Activated CD8-positive, alpha-beta memory T cell treated with anti-CD3 and anti-CD28 coated beads, Interleukin-2, amount 10 ng/mL, durations not matched to agents 7 days and 5 days (primary cell): ENCODE measurements around the gene JAKMIP1. TPM values are rescaled to one million over a fixed set of nuclear protein-coding genes. Genes with fewer than 3 reads are reported as not detected.
A peak's percentile ranks its signal among the peaks of the same experiment; 100 is the strongest.

Experiments
- ATAC-seq: fragments of 150-1000 bp; cut with Tn5 transposase; one replicate; pipeline ENCODE4 v1.10.0; 2021; ENCODE audit warnings: moderate library complexity
- CTCF ChIA-PET: fragments of 350-600 bp; sonication (Branson Sonifier 250); formaldehyde crosslinking; loops from one replicate; lab custom pipeline; 2021; ENCODE audit warnings: antibody characterized with exemption; lab: Charles Lee
- DNase-seq: peaks from one replicate; pipeline ENCODE4 v3.0.0-alpha.2; 2020
- H3K27ac Mint-ChIP-seq: one replicate; pipeline ENCODE4 v1.8.0; 2021; ENCODE audit warnings: mild to moderate bottlenecking, mixed read lengths
- H3K27me3 Mint-ChIP-seq: one replicate; pipeline ENCODE4 v1.8.0; 2021; ENCODE audit warnings: mixed read lengths
- H3K36me3 Mint-ChIP-seq: one replicate; pipeline ENCODE4 v1.8.0; 2021; ENCODE audit warnings: mild to moderate bottlenecking, mixed read lengths
- H3K4me1 Mint-ChIP-seq: one replicate; pipeline ENCODE4 v1.8.0; 2021; ENCODE audit warnings: mixed read lengths
- H3K4me3 Mint-ChIP-seq: one replicate; pipeline ENCODE4 v1.8.0; 2021; ENCODE audit warnings: mild to moderate bottlenecking, moderate library complexity, mixed read lengths
- H3K9me3 Mint-ChIP-seq: one replicate; pipeline ENCODE4 v1.8.0; 2022; ENCODE audit warnings: low read depth, mixed read lengths
- total RNA-seq, 2 experiments: library from RNA; stranded (reverse); gene quantifications; one replicate each; pipeline ENCODE4 v1.2.3, GENCODE V29; 2021

JAKMIP1 gene
- total RNA-seq, 2 experiments from 2014 or later = 41.7 to 57.8 TPM

DNA sequence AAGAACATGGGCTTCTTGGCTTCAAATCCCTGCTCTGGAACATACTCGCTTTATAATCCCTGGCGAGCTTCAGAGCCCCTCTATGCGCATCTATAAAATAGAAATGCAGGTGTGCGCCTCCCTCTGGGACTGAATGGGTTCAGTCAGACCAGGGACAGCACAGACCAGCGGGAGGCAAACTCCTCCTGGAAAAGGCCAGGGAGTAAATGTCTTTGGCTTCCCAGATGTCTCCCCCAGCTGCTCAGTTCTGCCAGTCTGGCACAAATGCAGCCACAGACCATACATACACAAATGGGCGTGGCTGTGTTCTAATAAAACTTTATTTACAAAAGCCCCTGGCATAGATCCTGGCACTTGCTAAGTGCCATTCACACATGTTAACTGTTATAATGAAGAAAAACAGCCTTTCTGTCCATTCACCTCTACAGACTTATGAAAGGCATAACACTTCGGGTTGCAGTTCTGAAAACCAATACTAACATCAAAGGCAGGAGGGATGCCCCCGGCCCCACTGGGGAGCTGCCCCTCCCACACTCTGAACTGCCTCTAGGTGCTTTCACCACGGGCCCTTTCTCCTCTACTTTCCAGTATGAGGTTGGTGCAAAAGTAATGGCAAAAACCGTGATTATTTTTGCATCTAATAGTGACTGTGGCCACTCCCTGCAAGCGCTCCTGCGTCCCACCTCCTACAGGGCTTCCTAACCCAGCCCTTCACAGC is 4.6 kb downstream of the JAKMIP1 start:
- Mint-ChIP-seq H3K4me1 (peaks cover 57% of the 10 kb centered on the region), H3K9me3 (no peaks in the 10 kb centered on the region), H3K27me3 (no peaks in the 10 kb centered on the region), H3K27ac (peak overlapping the region; percentile 43), H3K4me3 (no peak overlapping the region), H3K36me3 (peaks cover 53% of the 10 kb centered on the region)
- no peak for ATAC-seq
- no peak for DNase-seq
- CTCF ChIA-PET = interaction anchor here (1.2 to 7.0 kb wide), 3 partner anchors 14 to 198 kb away, joined by 4 to 104 read pairs (median 4); no protein-coding TSS in a partner anchor

DNA sequence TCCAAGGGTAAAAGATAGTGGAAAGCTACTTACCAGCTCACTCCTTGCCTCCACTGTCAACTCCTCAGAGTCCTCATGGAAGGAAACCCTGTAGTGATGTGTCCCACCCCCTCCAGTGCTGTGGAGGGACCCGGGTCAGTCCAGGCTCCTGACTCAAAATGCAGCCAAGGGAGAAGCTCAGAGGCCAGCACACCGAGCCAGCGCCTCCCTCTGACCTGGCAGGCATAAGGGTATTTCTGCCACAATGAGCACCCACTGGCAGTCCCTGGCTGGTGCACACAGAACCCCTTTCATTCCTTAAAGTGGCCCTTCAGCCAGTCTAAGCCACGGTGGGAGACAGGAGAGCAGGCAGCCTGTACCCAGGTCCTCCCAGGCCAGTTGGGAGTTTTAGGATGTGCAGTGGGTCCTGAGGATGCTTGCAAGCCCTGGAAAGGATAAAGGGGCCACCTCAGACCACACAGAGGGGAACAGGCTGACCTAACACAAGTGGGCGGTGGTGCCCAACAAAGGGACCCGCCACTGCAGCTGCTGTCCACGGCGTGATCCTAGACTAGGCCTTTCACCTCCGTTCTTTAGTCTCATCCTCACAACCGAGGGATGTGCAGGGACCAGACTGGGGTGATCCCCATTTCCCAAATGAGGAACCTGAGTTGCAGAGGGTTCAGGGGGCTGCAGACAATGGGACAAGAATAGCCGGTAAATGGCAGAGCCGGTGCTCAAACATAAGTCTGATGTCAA is 5.7 kb downstream of the JAKMIP1 start:
- CTCF ChIA-PET = interaction anchor here (1.5 to 7.0 kb wide), 2 partner anchors 13 to 196 kb away, joined by 4 to 104 read pairs; no protein-coding TSS in a partner anchor
- no peak overlapping the region for H3K27ac Mint-ChIP-seq
- DNase-seq (no peak), ATAC-seq (no peak)
- H3K4me3 Mint-ChIP-seq = no peak overlapping the region
- no peaks in the 10 kb centered on the region for H3K9me3 Mint-ChIP-seq
- H3K36me3 Mint-ChIP-seq = peaks cover 59% of the 10 kb centered on the region
- H3K4me1 Mint-ChIP-seq = peaks cover 67% of the 10 kb centered on the region
- no peaks in the 10 kb centered on the region for H3K27me3 Mint-ChIP-seq

DNA sequence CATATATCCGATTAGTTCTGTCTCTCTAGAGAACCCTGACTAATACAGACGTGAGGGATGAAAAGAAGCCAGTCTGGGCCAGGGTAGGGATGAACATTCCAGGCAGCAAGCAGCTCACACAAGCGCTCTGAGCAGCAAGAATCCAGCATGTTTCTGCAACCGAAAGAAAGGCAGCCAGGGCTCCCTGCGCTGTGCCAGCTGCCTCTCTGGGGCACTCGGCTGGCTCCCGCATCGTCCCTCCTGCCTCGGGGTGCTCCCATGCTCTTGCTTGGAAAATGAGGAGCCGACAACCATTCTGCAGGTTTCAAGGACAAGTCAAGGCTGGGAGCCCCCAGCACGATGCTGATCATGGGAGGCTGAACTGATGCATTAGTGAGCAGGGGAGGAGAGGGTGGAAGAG is 7.0 kb downstream of the JAKMIP1 start:
- H3K9me3 Mint-ChIP-seq = no peaks in the 10 kb centered on the region
- H3K27ac Mint-ChIP-seq = no peak overlapping the region
- no peak for ATAC-seq
- no peak overlapping the region for H3K4me3 Mint-ChIP-seq
- H3K36me3 Mint-ChIP-seq = peaks cover 65% of the 10 kb centered on the region
- CTCF ChIA-PET = no interaction called here
- H3K27me3 Mint-ChIP-seq = no peaks in the 10 kb centered on the region
- no peak for DNase-seq
- H3K4me1 Mint-ChIP-seq = peaks cover 74% of the 10 kb centered on the region

DNA sequence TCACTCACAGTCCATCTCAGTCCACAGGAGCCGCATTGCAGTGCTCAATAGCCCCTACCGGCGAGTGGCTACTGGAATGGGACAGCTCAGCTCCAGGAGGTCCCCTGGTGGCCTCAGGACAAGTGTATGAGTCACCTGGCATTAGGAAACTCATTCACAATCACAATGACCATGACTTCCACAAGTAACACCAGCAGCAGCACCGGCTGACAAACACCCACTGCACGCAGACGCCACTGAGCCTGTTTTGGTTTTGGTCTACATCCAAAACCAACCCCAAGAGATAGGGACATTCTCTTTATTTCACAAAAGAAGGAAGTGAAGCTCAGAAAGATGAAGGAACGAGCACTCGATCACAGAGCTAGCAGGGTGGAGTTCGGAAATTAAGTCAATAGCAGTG is 8.1 kb downstream of the JAKMIP1 start:
- H3K4me3 Mint-ChIP-seq = no peak overlapping the region
- CTCF ChIA-PET = interaction anchor here (1.2 to 3.9 kb wide), 2 partner anchors 58 to 135 kb away, joined by 3 to 28 read pairs; no protein-coding TSS in a partner anchor
- peaks cover 65% of the 10 kb centered on the region for H3K36me3 Mint-ChIP-seq
- H3K4me1 Mint-ChIP-seq = peaks cover 74% of the 10 kb centered on the region
- DNase-seq = no peak
- no peaks in the 10 kb centered on the region for H3K9me3 Mint-ChIP-seq
- H3K27me3 Mint-ChIP-seq = no peaks in the 10 kb centered on the region
- H3K27ac Mint-ChIP-seq = no peak overlapping the region
- no peak for ATAC-seq

DNA sequence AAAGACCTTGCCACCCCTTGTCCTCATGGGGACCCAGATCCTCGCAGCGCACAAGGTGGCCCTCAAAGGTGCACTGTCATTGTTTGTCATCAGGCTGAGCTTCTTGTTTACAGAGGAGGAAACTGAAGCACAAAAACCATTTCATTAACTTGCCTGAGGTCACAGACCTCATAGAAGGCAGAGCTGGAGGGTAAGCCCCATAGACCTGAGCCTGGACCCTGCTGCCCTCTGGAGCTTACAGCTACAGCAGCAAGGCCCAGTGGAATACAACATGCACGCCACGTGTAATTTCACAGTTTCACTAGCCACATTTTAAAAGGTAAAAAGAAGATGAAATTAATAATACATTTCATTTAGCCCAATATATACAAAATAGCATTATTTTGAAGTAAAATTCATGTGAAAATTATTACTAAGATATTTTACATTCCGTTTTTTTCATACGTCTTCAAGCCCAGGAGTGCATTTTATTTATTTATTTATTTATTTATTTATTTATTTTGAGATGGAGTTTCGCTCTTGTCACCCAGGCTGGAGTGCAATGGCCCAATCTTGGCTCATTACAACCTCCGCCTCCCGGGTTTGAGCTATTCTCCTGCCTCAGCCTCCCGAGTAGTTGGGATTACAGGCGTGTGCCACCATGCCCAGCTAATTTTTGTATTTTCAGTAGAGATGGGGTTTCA is 8.8 kb downstream of the JAKMIP1 start:
- Mint-ChIP-seq H3K4me1 (peaks cover 73% of the 10 kb centered on the region), H3K9me3 (no peaks in the 10 kb centered on the region), H3K36me3 (peaks cover 63% of the 10 kb centered on the region), H3K27me3 (no peaks in the 10 kb centered on the region), H3K4me3 (no peak overlapping the region), H3K27ac (peak overlapping the region; percentile 69)
- CTCF ChIA-PET = interaction anchor here (0.7 to 3.9 kb wide), 7 partner anchors 9 to 139 kb away, joined by 3 to 28 read pairs (median 3); partner anchors contain the start of gene JAKMIP1
- ATAC-seq (peak; percentile 72), DNase-seq (peak; percentile 59)

DNA sequence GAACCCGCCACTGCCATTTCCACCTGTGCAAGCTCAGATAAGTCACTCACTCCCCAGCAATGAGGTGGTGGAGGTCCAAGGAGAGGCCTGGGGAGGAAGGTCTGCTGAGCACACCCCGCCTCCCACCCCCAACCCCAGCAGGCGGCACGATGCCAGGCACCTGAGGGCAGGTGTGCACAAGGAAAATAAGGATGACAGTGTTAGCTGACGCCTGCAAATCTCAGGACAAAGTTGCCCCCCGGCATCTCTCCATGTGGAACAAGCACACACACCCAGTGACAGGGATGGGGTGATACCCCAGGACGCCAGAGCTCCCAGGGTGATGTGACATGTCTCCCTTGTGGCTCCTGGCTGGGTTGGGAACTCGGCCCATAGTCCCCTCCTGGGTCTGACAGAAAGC is 9.9 kb downstream of the JAKMIP1 start:
- DNase-seq (no peak), ATAC-seq (no peak)
- CTCF ChIA-PET = interaction anchor here (0.9 to 3.9 kb wide), 4 partner anchors 9 to 57 kb away, joined by 3 to 28 read pairs (median 11); partner anchors contain the start of gene JAKMIP1
- H3K4me3 Mint-ChIP-seq = no peak overlapping the region
- H3K36me3 Mint-ChIP-seq = peaks cover 65% of the 10 kb centered on the region
- H3K9me3 Mint-ChIP-seq = no peaks in the 10 kb centered on the region
- peaks cover 74% of the 10 kb centered on the region for H3K4me1 Mint-ChIP-seq
- no peaks in the 10 kb centered on the region for H3K27me3 Mint-ChIP-seq
- H3K27ac Mint-ChIP-seq = peak overlapping the region; percentile 58

DNA sequence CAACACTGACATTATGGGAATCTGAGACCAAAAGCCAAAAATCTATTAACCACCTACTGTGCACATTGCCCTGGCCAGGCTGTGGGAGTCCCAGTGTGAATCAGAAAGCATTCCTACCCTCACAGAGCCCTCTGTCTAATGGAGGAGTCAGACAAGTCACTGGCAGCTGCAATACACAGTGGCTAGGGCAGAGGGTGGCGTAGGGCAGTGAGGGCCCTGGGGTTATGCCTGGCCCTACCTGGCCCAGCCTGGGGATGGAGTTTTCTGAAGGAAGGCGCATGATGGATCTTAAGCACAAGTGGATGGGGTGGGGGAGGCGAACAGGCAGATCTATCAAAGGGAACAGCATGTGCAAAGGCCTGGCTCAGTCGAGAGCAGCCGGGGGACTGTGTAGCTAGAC is 10.8 kb downstream of the JAKMIP1 start:
- H3K4me1 Mint-ChIP-seq = peaks cover 81% of the 10 kb centered on the region

DNA sequence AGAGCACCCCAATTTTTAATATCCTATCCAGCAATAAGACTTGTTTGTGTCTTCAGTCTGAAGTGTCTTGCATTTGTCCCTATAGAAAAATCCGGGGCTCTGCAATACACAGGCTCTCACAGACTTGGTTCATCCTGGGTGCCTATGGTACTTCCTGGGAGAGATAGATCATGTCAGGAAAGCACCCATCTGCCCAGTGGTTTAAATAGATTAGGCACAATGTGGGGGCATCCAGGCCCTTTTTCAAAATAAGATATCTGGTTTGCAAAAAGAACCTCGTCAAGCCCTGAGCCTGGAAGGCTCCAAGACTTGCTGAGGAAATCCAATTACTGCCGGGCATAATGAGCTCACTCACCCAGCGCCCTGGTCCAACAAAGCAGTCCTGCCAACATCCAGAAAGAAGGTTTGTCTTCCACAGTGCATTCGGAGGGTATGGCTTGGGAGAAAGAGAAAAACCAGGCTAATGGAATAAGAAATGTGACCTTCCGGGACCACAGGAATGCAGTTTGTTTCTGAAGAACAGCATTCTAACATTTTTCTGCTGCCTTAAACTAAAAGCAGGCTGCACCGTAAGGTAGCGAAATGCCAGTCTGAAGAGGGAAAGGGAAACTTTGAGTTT is 11.6 kb downstream of the JAKMIP1 start:
- Mint-ChIP-seq H3K27me3 (no peaks in the 10 kb centered on the region), H3K36me3 (peaks cover 63% of the 10 kb centered on the region), H3K27ac (peak overlapping the region; percentile 5), H3K9me3 (no peaks in the 10 kb centered on the region), H3K4me3 (no peak overlapping the region), H3K4me1 (peaks cover 87% of the 10 kb centered on the region)
- DNase-seq (no peak), ATAC-seq (no peak)
- CTCF ChIA-PET = interaction anchor here (1.3 to 3.9 kb wide), 2 partner anchors 54 to 55 kb away, joined by 4 to 28 read pairs; no protein-coding TSS in a partner anchor

More for the DNA sequence above, 10.8 kb downstream of the JAKMIP1 start:
- H3K4me3 Mint-ChIP-seq = no peak overlapping the region
- H3K36me3 Mint-ChIP-seq = peaks cover 66% of the 10 kb centered on the region
- CTCF ChIA-PET = interaction anchor here (1.8 to 3.9 kb wide), 2 partner anchors 8 to 56 kb away, joined by 9 to 28 read pairs; no protein-coding TSS in a partner anchor
- H3K9me3 Mint-ChIP-seq = no peaks in the 10 kb centered on the region
- no peaks in the 10 kb centered on the region for H3K27me3 Mint-ChIP-seq
- DNase-seq = no peak
- peak overlapping the region; percentile 5 for H3K27ac Mint-ChIP-seq
- no peak for ATAC-seq

DNA sequence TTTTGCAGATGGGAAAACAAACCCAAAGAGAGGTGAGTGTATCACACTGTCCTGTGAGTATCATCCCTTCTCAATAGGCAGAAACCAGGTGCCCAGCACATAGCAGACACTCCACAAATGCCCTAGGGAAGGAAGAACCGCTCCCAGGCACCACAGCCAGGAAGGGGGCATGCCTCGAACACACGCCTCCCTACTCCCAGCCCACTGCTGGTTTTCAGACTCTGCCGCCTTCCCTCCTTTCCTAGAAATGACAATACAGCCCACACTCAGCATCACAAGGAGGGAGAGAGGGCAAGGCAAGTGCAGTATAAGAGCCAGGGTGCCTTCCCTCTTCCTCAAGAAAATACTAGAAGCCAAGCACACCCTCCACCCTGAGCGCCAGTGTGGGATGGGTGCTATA is 16.2 kb downstream of the JAKMIP1 start:
- peak overlapping the region; percentile 98 for H3K27ac Mint-ChIP-seq

DNA sequence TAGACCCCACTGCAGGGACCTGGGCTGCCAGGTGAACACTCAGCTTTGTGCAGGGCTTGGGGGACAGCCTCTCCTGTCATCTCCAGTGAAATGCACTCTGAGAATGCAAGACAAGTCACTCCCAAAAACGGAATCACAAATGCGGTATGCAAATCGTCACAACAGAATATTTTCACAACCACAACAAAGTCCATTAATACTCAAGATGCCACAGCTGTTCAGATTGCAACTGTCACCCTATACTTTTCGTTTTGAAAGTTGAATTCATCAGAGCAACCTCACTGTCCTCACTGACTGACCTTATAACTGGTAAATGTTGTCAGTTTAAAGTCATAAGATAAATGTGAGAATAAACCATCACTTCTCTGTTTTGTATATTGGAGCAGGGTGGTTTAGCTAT is 16.6 kb downstream of the JAKMIP1 start:
- Mint-ChIP-seq H3K4me1 (peaks cover 95% of the 10 kb centered on the region), H3K27me3 (no peaks in the 10 kb centered on the region), H3K4me3 (peak overlapping the region; percentile 37), H3K36me3 (peaks cover 66% of the 10 kb centered on the region), H3K9me3 (no peaks in the 10 kb centered on the region), H3K27ac (peak overlapping the region; percentile 98)
- no peak for ATAC-seq
- CTCF ChIA-PET = interaction anchor here (8.5 kb wide), 1 partner anchor 15 kb away, joined by 104 read pairs; the partner anchor contains the start of gene JAKMIP1
- peak; percentile 68 for DNase-seq

More for the DNA sequence above, 16.2 kb downstream of the JAKMIP1 start:
- DNase-seq (no peak), ATAC-seq (no peak)
- H3K4me1 Mint-ChIP-seq = peaks cover 95% of the 10 kb centered on the region
- no peaks in the 10 kb centered on the region for H3K9me3 Mint-ChIP-seq
- peaks cover 66% of the 10 kb centered on the region for H3K36me3 Mint-ChIP-seq
- CTCF ChIA-PET = interaction anchor here (8.5 kb wide), 1 partner anchor 14 kb away, joined by 104 read pairs; the partner anchor contains the start of gene JAKMIP1
- H3K4me3 Mint-ChIP-seq = peak overlapping the region; percentile 37
- H3K27me3 Mint-ChIP-seq = no peaks in the 10 kb centered on the region

DNA sequence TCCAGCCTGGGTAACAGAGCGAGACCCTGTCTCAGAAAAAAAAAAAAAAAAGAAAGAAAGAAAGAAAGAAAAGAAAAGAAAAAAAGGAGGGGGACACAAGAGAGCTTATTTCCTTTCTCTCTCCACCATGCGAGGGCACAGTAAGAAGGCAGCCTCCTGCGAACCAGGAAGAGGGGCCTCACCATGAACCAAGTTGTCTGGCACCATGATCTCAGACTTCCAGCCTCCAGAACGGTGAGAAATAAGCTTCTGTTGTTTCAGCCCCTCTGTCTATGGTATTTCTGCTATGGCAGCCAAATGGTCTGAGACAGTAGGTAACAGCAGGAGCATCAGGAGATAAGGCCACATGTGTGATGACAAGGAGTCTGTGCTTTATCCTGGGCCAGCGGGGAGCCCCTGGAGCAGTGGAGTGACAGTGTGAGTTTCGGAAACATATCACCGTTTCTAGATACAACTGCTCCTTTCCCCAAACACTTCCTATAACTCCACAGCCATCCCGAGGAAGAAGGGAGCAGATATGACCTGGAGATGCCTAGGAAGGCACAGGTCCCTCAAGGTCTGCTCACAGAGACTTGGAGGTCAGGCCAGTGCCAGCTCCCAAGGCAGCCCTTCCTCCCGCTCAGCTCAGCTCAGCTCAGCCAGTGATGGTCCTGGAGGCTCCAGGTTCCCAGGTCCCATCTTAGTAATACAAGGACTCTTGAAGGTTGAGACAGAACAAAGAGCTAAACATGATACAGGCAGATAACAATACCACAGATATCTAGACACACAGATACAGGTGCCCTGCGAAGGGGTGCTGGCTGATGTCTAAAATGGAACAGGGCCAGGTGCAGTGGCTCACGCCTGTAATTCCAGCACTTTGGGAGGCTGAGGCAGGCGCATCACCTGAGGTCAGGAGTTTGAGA is 17.7 kb downstream of the JAKMIP1 start:
- Mint-ChIP-seq H3K4me3 (peak overlapping the region; percentile 17), H3K36me3 (peaks cover 67% of the 10 kb centered on the region), H3K27me3 (no peaks in the 10 kb centered on the region), H3K4me1 (peaks cover 95% of the 10 kb centered on the region), H3K9me3 (peaks cover 2% of the 10 kb centered on the region), H3K27ac (peak overlapping the region; percentile 98)
- ATAC-seq (no peak), DNase-seq (no peak)
- CTCF ChIA-PET = interaction anchor here (1.1 to 8.5 kb wide), 4 partner anchors 10 to 68 kb away, joined by 3 to 104 read pairs (median 14); partner anchors contain the start of gene JAKMIP1
